Loucy (cell line): ENCODE measurements around the gene LGALS3BP.

ENCODE experiments used
- H2AFZ ChIP-seq: fragments of 200-600 bp; sonication (generic); 2 replicates; pipeline ENCODE4 v1.6.0; 2016; ENCODE audit warnings: antibody characterized with exemption, mild to moderate bottlenecking, low read length, moderate library complexity
- H3F3A ChIP-seq: fragments of 200-600 bp; 2 replicates; pipeline ENCODE4 v1.6.0; 2016; ENCODE audit warnings: antibody characterized with exemption, low read depth, mild to moderate bottlenecking
- H3K27me3 ChIP-seq: fragments of 200-600 bp; sonication (generic); 2 replicates; pipeline ENCODE4 v1.6.1; 2014; ENCODE audit warnings: low read length, mild to moderate bottlenecking; ENCODE audit not compliant: insufficient read depth, poor library complexity, severe bottlenecking
- H3K36me3 ChIP-seq: fragments of 200-600 bp; sonication (generic); 2 replicates; pipeline ENCODE4 v1.6.1; 2016; ENCODE audit warnings: low read length; ENCODE audit not compliant: insufficient read depth
- H3K4me1 ChIP-seq: fragments of 200-600 bp; sonication (generic); 2 replicates; pipeline ENCODE4 v1.5.1; 2014; ENCODE audit warnings: low read length, mild to moderate bottlenecking; ENCODE audit not compliant: insufficient read depth, poor library complexity, severe bottlenecking
- H3K4me2 ChIP-seq: fragments of 200-600 bp; sonication (generic); 2 replicates; pipeline ENCODE4 v1.6.0; 2014; ENCODE audit warnings: antibody characterized with exemption, low read length, low read depth, mild to moderate bottlenecking; ENCODE audit not compliant: poor library complexity, severe bottlenecking
- H3K4me3 ChIP-seq: fragments of 200-600 bp; sonication (generic); 2 replicates; pipeline ENCODE4 v1.5.1; 2014; ENCODE audit warnings: low read length, mild to moderate bottlenecking, mixed read lengths; ENCODE audit not compliant: poor library complexity, severe bottlenecking
- H3K79me2 ChIP-seq: fragments of 200-600 bp; sonication (generic); 2 replicates; pipeline ENCODE4 v1.6.1; 2014; ENCODE audit warnings: low read length; ENCODE audit not compliant: insufficient read depth
- H3K9ac ChIP-seq: fragments of 200-600 bp; sonication (generic); 2 replicates; pipeline ENCODE4 v1.6.0; 2014; ENCODE audit warnings: mild to moderate bottlenecking, low read depth, low read length, moderate library complexity; ENCODE audit not compliant: poor library complexity, severe bottlenecking
- H3K9me2 ChIP-seq: fragments of 200-600 bp; sonication (generic); replicated peaks from 2 replicates; pipeline ENCODE4 v1.6.1; 2016; ENCODE audit warnings: low read depth, low read length, mixed read lengths
- H3K9me3 ChIP-seq: fragments of 200-600 bp; sonication (generic); 2 replicates; pipeline ENCODE4 v1.6.1; 2014; ENCODE audit warnings: mild to moderate bottlenecking, antibody characterized with exemption, low read length, low read depth; ENCODE audit not compliant: insufficient read depth
- H4K20me1 ChIP-seq: fragments of 200-600 bp; sonication (generic); 2 replicates; pipeline ENCODE4 v1.6.0; 2014; ENCODE audit warnings: antibody characterized with exemption, low read length, mild to moderate bottlenecking; ENCODE audit not compliant: insufficient read depth, poor library complexity, severe bottlenecking
- CTCF ChIP-seq: fragments of 200-600 bp; sonication (generic); conservative IDR thresholded peaks from 2 replicates; pipeline ENCODE4 v1.5.1; 2014; ENCODE audit warnings: mild to moderate bottlenecking, antibody characterized with exemption, low read length
- EZH2phosphoT487 ChIP-seq: fragments of 200-600 bp; IDR thresholded peaks from 2 replicates; pipeline ENCODE4 v1.6.1; 2018; ENCODE audit warnings: antibody characterized with exemption, mild to moderate bottlenecking, moderate library complexity, borderline replicate concordance

LGALS3BP gene

GRCh38 chr17:79012563-79013134 is 32.9 kb upstream of the LGALS3BP start:
- Histone ChIP-seq H4K20me1 (peaks cover 14% of the 10 kb centered on the region), H3K9me3 (no peaks in the 10 kb centered on the region), H2AFZ (no peak overlapping the region), H3K4me2 (no peak overlapping the region), H3K9me2 (no peaks in the 10 kb centered on the region), H3K4me3 (no peak overlapping the region), H3K4me1 (peaks cover 16% of the 10 kb centered on the region), H3K9ac (no peak overlapping the region), H3F3A (no peaks in the 10 kb centered on the region), H3K27me3 (no peaks in the 10 kb centered on the region), H3K79me2 (peaks cover 19% of the 10 kb centered on the region), H3K36me3 (no peaks in the 10 kb centered on the region)
- TF ChIP-seq CTCF (no peak), EZH2phosphoT487 (no peak)

GRCh38 chr17:79011451-79012147 is 31.9 kb upstream of the LGALS3BP start:
- no peaks in the 10 kb centered on the region for H3K9me3 ChIP-seq
- no peaks in the 10 kb centered on the region for H3K27me3 ChIP-seq
- no peaks in the 10 kb centered on the region for H3F3A ChIP-seq
- H3K36me3 ChIP-seq: no peaks in the 10 kb centered on the region
- peaks cover 27% of the 10 kb centered on the region for H3K4me1 ChIP-seq
- H2AFZ ChIP-seq: no peak overlapping the region
- peaks cover 30% of the 10 kb centered on the region for H3K79me2 ChIP-seq
- TF ChIP-seq CTCF: no peak
- TF ChIP-seq EZH2phosphoT487: no peak
- no peak overlapping the region for H3K9ac ChIP-seq
- H4K20me1 ChIP-seq: peaks cover 24% of the 10 kb centered on the region
- no peak overlapping the region for H3K4me3 ChIP-seq
- no peak overlapping the region for H3K4me2 ChIP-seq
- no peaks in the 10 kb centered on the region for H3K9me2 ChIP-seq

- Histone ChIP-seq H3K27me3 (no peaks in the 10 kb centered on the region), H2AFZ (peak overlapping the region; percentile 98), H3K36me3 (no peaks in the 10 kb centered on the region), H3F3A (no peaks in the 10 kb centered on the region), H3K79me2 (peaks cover 43% of the 10 kb centered on the region), H3K9ac (peak overlapping the region; percentile 96), H3K4me1 (peaks cover 40% of the 10 kb centered on the region), H3K4me2 (peak overlapping the region; percentile 79), H3K9me2 (no peaks in the 10 kb centered on the region), H4K20me1 (peaks cover 28% of the 10 kb centered on the region), H3K4me3 (peak overlapping the region; percentile 95), H3K9me3 (no peaks in the 10 kb centered on the region)
- TF ChIP-seq EZH2phosphoT487: no peak
- no peak for TF ChIP-seq CTCF
Measured at GRCh38 chr17:79010304-79010646, 30.6 kb upstream of the LGALS3BP start.
